Smooth muscle cell (in vitro differentiated cells): ENCODE measurements around the gene PACSIN2. TPM values are rescaled to one million over a fixed set of nuclear protein-coding genes. Genes with fewer than 3 reads are reported as not detected.

Experiments
- DNase-seq: peaks from one replicate; lab custom pipeline; 2025; ENCODE audit not compliant: unreplicated experiment; lab: John Stamatoyannopoulos, UW
- H2AFZ ChIP-seq: fragments of 200-600 bp; sonication (generic); 2 replicates; pipeline ENCODE4 v1.6.0; 2016; ENCODE audit warnings: antibody characterized with exemption, low read depth, mild to moderate bottlenecking
- H3F3A ChIP-seq: fragments of 200-600 bp; sonication (generic); 2 replicates; pipeline ENCODE4 v1.6.0; 2017; ENCODE audit warnings: antibody characterized with exemption, low read depth
- H3K27ac ChIP-seq: fragments of 200-600 bp; sonication (generic); 2 replicates; pipeline ENCODE4 v1.5.1; 2016; ENCODE audit warnings: low read depth, mild to moderate bottlenecking
- H3K27me3 ChIP-seq: fragments of 200-600 bp; sonication (generic); 2 replicates; pipeline ENCODE4 v1.6.1; 2016; ENCODE audit warnings: low read depth, mild to moderate bottlenecking
- H3K36me3 ChIP-seq: fragments of 200-600 bp; sonication (generic); 2 replicates; pipeline ENCODE4 v1.5.1; 2016; ENCODE audit warnings: low read depth
- H3K4me1 ChIP-seq: fragments of 200-600 bp; sonication (generic); 2 replicates; pipeline ENCODE4 v1.5.1; 2016; ENCODE audit warnings: low read depth
- H3K4me2 ChIP-seq: fragments of 200-600 bp; sonication (generic); 2 replicates; pipeline ENCODE4 v1.6.0; 2016; ENCODE audit warnings: mild to moderate bottlenecking
- H3K4me3 ChIP-seq: fragments of 200-600 bp; sonication (generic); 2 replicates; pipeline ENCODE4 v1.5.1; 2016; ENCODE audit warnings: mild to moderate bottlenecking
- H3K79me2 ChIP-seq: fragments of 200-600 bp; sonication (generic); 2 replicates; pipeline ENCODE4 v1.6.0; 2016; ENCODE audit warnings: low read depth, mild to moderate bottlenecking
- H3K9ac ChIP-seq: fragments of 200-600 bp; sonication (generic); 2 replicates; pipeline ENCODE4 v1.6.0; 2016; ENCODE audit warnings: low read depth
- H3K9me3 ChIP-seq: fragments of 200-600 bp; sonication (generic); replicated peaks from 2 replicates; pipeline ENCODE4 v1.5.1; 2016; ENCODE audit warnings: low read depth
- H4K20me1 ChIP-seq: fragments of 200-600 bp; sonication (generic); 2 replicates; pipeline ENCODE4 v1.6.0; 2016; ENCODE audit warnings: low read depth
- WGBS: methylation state at CpG from one replicate; pipeline ENCODE4 v1.1.7; 2016; ENCODE audit warnings: low lambda C conversion rate; 5-methylcytosine and 5-hydroxymethylcytosine counted together
- polyA plus RNA-seq: library from polyadenylated mRNA; unstranded; fragments of >200 nt; fragmentation: Nextera tagmentation; extraction: Ambion mirVana; gene quantifications from 2 replicates; pipeline ENCODE4 v1.2.1, GENCODE V29; 2016
- total RNA-seq: library from RNA; depleted of rRNA; stranded (reverse); fragments of >200 nt; gene quantifications from 2 replicates; pipeline ENCODE4 v1.2.3, GENCODE V29; 2014
- TF ChIP-seq, protein P1 (sequence below): fragments of 200-600 bp; sonication (generic); IDR thresholded peaks from 2 replicates; pipeline ENCODE4 v1.5.1; 2017; ENCODE audit warnings: borderline replicate concordance, mild to moderate bottlenecking, antibody characterized with exemption; ENCODE audit not compliant: insufficient read depth, poor library complexity, severe bottlenecking

The PACSIN2 gene
- total and polyA plus RNA-seq, 2 experiments from 2014 or later = 34.7 to 41.1 TPM

DNA sequence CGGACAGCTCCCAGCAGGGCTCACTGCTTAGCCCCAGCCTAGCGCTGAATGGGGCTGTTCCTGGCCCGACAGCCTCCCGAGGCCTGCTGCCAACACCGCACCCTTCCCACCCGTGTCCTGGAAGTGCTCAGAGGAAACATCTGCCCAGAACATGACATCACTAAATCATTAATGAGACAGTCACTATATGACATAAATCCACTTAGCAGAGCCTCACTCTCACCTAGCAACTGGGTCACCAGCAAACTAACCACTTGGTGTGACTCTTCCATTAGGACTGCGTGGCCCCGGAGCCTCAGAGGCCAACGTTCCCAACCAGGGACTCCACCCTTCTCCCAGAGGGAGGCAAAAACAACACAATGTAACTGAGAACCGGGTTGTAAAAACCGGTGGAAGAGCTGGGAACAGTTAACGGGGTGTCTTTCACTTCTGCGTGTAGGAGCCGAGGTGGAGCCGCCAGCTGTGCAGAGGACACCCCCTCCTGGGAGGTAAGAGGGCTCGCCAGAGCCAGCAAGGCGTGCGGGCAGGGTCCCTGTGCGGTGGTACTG, 21.4 kb upstream of the PACSIN2 start:
- Histone ChIP-seq H3K4me3 (no peak overlapping the region), H3K27me3 (no peaks in the 10 kb centered on the region), H3K4me1 (no peaks in the 10 kb centered on the region), H3K27ac (no peak overlapping the region), H3K36me3 (no peaks in the 10 kb centered on the region), H3F3A (no peaks in the 10 kb centered on the region), H4K20me1 (no peaks in the 10 kb centered on the region), H3K4me2 (no peak overlapping the region), H3K9me3 (no peaks in the 10 kb centered on the region), H2AFZ (no peak overlapping the region), H3K9ac (no peak overlapping the region), H3K79me2 (no peaks in the 10 kb centered on the region)
- TF ChIP-seq, protein P1, sequence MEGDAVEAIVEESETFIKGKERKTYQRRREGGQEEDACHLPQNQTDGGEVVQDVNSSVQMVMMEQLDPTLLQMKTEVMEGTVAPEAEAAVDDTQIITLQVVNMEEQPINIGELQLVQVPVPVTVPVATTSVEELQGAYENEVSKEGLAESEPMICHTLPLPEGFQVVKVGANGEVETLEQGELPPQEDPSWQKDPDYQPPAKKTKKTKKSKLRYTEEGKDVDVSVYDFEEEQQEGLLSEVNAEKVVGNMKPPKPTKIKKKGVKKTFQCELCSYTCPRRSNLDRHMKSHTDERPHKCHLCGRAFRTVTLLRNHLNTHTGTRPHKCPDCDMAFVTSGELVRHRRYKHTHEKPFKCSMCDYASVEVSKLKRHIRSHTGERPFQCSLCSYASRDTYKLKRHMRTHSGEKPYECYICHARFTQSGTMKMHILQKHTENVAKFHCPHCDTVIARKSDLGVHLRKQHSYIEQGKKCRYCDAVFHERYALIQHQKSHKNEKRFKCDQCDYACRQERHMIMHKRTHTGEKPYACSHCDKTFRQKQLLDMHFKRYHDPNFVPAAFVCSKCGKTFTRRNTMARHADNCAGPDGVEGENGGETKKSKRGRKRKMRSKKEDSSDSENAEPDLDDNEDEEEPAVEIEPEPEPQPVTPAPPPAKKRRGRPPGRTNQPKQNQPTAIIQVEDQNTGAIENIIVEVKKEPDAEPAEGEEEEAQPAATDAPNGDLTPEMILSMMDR = no peak
- WGBS = 88% methylated on average over 19 of the region's 19 CpGs
- DNase-seq = no peak

DNA sequence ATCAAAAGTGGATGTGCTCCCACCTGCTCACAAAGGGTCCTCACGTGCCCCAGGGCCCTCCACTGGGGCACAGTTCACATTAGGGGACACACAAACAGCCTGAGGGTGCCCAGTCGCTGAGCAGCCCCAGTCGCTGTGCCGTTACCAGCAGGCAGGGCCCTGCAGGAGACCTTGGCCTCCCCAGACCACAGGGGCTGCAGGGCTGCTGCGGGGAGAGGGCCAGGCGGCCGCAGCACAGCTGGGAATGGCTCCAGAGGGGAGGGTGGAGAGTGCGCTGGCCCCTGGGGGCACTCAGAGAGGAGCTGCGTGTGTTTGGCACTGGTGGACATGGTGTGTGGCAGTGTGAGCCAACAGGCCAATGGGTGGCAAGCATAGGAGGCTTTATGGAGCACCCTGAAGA, 20.3 kb upstream of the PACSIN2 start:
- Histone ChIP-seq H2AFZ (no peak overlapping the region), H4K20me1 (no peaks in the 10 kb centered on the region), H3K79me2 (no peaks in the 10 kb centered on the region), H3K4me1 (no peaks in the 10 kb centered on the region), H3K4me2 (no peak overlapping the region), H3K9me3 (no peaks in the 10 kb centered on the region), H3K27ac (no peak overlapping the region), H3K36me3 (no peaks in the 10 kb centered on the region), H3K9ac (no peak overlapping the region), H3F3A (no peaks in the 10 kb centered on the region), H3K27me3 (no peaks in the 10 kb centered on the region), H3K4me3 (no peak overlapping the region)
- TF ChIP-seq, protein P1 = no peak
- WGBS = 90% methylated on average over 9 of the region's 9 CpGs
- DNase-seq = no peak

DNA sequence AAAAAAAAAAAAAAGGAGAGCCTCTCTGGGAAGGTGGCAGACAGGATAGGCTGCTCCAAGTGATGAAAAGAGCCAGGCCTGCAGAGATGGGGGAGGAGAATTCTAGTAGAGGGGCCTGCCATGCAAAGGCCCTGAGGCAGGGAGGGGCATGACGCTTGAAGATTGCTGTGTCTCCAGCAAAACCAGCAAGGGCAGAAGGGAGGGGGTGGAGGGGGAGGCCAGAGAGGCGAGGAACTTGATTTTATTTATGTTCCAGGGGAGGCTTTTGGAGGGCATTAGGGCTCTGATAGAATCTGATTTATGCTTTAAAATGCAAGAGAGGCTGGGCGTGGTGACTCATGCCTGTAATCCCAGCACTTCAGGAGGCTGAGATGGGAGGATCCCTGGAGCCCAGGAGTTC, 16.7 kb upstream of the PACSIN2 start:
- Histone ChIP-seq H3K4me1 (no peaks in the 10 kb centered on the region), H3K9ac (no peak overlapping the region), H3K4me3 (no peak overlapping the region), H3K9me3 (no peaks in the 10 kb centered on the region), H3K36me3 (no peaks in the 10 kb centered on the region), H3K27me3 (no peaks in the 10 kb centered on the region), H3K79me2 (no peaks in the 10 kb centered on the region), H3K4me2 (no peak overlapping the region), H4K20me1 (no peaks in the 10 kb centered on the region), H3K27ac (no peak overlapping the region), H3F3A (no peaks in the 10 kb centered on the region), H2AFZ (no peak overlapping the region)
- WGBS = 46% methylated on average over 3 of the region's 3 CpGs
- TF ChIP-seq, protein P1 = no peak
- no peak for DNase-seq

DNA sequence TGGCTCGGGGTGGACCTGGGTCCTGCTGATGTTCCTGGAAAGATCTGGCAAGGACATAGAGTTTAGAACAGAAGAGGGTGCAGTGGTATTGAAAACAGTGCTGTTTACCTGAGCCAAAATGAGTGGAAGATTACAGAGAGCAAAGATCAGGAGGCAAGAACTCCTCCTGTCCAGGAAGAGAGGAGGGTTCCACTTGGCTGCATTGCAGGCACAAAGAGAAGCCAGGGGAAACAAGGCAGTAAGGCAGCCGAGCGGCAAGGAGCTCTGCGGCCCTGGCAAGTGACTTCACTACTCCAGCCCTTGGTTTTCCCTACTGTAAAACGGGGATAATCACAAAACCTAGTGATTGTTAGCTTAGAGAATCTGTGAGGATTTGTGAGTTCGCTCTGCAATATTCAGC, 3.7 kb upstream of the PACSIN2 start:
- no peaks in the 10 kb centered on the region for H3K36me3 ChIP-seq
- TF ChIP-seq, protein P1 = no peak
- H3K27me3 ChIP-seq = no peaks in the 10 kb centered on the region
- DNase-seq = no peak
- H3K79me2 ChIP-seq = peaks cover 10% of the 10 kb centered on the region
- no peak overlapping the region for H3K4me2 ChIP-seq
- no peak overlapping the region for H2AFZ ChIP-seq
- H4K20me1 ChIP-seq = peaks cover 6% of the 10 kb centered on the region
- no peaks in the 10 kb centered on the region for H3K9me3 ChIP-seq
- WGBS = 96% methylated on average over 6 of the region's 6 CpGs
- peaks cover 8% of the 10 kb centered on the region for H3K4me1 ChIP-seq
- no peak overlapping the region for H3K27ac ChIP-seq
- H3K9ac ChIP-seq = no peak overlapping the region
- no peaks in the 10 kb centered on the region for H3F3A ChIP-seq
- no peak overlapping the region for H3K4me3 ChIP-seq
